Right cardiac atrium (tissue), 5 donors: Measurements from ENCODE around the gene RSPH6A. TPM values are rescaled to one million over a fixed set of nuclear protein-coding genes. Genes with fewer than 3 reads are reported as not detected.

Experiments
- ATAC-seq, 2 donors: fragments of 200-7000 bp; cut with Tn5 transposase; one replicate each; pipeline versions ENCODE4 v1.8.0 to v1.9.1; 2020; ENCODE audit warnings: moderate library complexity in 2 of 2, mild to moderate bottlenecking in 1 of 2
- DNase-seq, 3 donors: peaks; one replicate each; pipeline ENCODE4 v3.0.0-alpha.2; 2020
- H3K27ac ChIP-seq: one replicate; pipeline ENCODE4 v1.5.1; 2013; ENCODE audit warnings: mild to moderate bottlenecking, low read length, control low read depth, moderate library complexity
- H3K27me3 ChIP-seq: one replicate; pipeline ENCODE4 v1.6.1; 2013; ENCODE audit not compliant: control insufficient read depth, insufficient read depth
- H3K4me1 ChIP-seq: one replicate; pipeline ENCODE4 v1.6.1; 2013; ENCODE audit warnings: low read length; ENCODE audit not compliant: control insufficient read depth, insufficient read depth
- H3K4me3 ChIP-seq: one replicate; pipeline ENCODE4 v1.5.1; 2013; ENCODE audit warnings: low read length, control low read depth
- H3K9me3 ChIP-seq: one replicate; pipeline ENCODE4 v1.6.1; 2013; ENCODE audit warnings: low read length; ENCODE audit not compliant: control insufficient read depth
- WGBS: extraction: QIAGEN DNeasy Blood & Tissue Kit; methylation state at CpG from one replicate; pipeline ENCODE4 v1.1.7; 2013; 5-methylcytosine and 5-hydroxymethylcytosine counted together
- intact Hi-C, 4 donors: fragments of 100-400 bp; cut with DNase I; formaldehyde crosslinking; loops; one replicate each; pipeline versions ENCODE4 v1.11.0 to v1.14.0; 2022 to 2023
- polyA plus RNA-seq: library from polyadenylated mRNA; stranded (reverse); fragments of 200-250 nt; gene quantifications from one replicate; pipeline ENCODE4 v1.2.3, GENCODE V29; 2013
- total RNA-seq, 4 donors: library from RNA; stranded (reverse); fragmentation: NEBNext Ultra II Directional; extraction: Animal tissue kit (Norgen Biotek cat#: 25700); gene quantifications; one replicate each; pipeline ENCODE4 v1.2.1, GENCODE V29; 2021
- donor health status: healthy with polysubstance abuse.
- donor health status: DM: no; HTN: yes; CAD: no.
- donor health status: DM: no; HTN: no; CAD: no.
- donor health status: DM: no; HTN: yes; CAD: no; lungs with severe emphysema.
- donor health status: DM: yes; HTN: yes; CAD: no.

Gene RSPH6A
- total and polyA plus RNA-seq, 5 donors, result 0.14 TPM; not detected in 4

DNA sequence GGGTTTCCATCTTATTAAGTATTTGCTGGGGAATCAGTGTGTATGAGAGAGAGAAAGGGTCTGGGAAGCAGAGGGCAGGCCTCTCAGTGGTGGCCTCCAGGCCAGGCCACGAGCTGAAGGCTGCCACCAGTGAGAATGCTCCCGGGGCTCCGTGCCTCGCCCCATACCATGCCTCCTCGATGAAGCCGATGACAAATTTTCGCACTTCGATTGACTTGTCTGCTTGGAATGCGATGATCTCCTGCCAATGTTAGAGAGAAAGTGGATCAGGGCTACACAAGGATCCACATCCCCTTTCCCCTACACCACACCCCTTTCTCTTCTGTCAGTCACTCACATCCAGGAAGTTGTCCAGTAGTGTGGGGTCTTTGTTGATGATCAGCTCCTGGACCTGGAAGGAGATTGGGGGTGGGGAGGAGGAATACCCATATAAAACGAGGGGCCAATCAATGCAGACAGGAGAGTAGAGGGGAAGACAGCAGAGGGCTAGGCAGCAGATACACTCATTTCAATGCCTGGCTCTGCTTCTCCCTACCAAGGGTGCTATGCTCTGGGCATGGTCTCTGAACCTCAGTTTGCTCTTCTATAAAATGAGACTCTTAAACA is 37.1 kb upstream of the RSPH6A start:
- no peak for DNase-seq
- intact Hi-C loops, result no loop called here
- Histone ChIP-seq H3K27me3 (no peaks in the 10 kb centered on the region), H3K4me3 (no peak overlapping the region), H3K27ac (no peak overlapping the region), H3K4me1 (no peaks in the 10 kb centered on the region), H3K9me3 (no peaks in the 10 kb centered on the region)
- 88% methylated on average over 10 of the region's 10 CpGs for WGBS
- ATAC-seq, result no peak

DNA sequence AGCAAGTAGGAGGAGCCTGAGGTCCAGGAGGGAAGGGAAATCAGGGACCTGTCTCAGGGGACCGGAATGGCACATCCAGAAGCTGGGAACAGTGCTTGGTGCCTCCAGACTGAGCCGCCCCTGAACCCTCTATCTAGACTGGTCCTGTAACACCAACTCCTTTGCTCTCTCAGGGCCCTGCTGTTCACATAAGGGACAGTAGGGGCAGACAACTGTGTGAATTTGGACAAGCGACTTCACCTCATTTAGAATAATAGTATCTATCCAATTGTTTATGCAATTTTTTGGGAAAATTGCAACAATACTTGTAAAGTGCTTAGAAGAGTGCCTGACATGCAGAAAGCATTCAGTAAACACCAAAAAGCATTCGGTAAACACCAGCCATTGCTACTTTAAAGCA is 33.8 kb upstream of the RSPH6A start:
- no peak for DNase-seq
- no peak overlapping the region for H3K4me3 ChIP-seq
- WGBS, result 87% methylated on average over 4 of the region's 4 CpGs
- H3K9me3 ChIP-seq, result no peaks in the 10 kb centered on the region
- peak in 1 of 2 donors; percentile 12 for ATAC-seq
- no peaks in the 10 kb centered on the region for H3K4me1 ChIP-seq
- H3K27me3 ChIP-seq, result no peaks in the 10 kb centered on the region
- no peak overlapping the region for H3K27ac ChIP-seq
- intact Hi-C loops, result no loop called here

DNA sequence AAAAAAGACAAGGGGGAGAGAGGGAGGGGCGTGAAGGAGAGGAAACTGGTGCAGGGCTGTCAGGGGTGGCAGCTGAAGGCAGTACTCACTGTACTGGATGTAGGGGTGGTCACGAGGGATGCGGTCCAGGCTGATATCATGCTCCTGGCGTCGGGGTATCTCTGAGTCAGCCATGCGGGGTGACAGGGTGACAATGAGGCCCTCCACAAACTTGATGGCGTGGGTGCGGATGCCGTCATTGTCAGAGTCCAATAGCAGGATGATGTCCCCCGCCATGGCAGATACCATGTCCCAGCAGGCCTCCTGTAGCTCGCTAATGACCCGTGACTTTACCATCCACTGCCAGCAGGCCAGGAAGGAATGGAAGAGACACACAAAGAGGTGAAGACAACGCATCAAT is 32.6 kb upstream of the RSPH6A start:
- no peaks in the 10 kb centered on the region for H3K9me3 ChIP-seq
- intact Hi-C loops, result no loop called here
- DNase-seq (no peak), ATAC-seq (peak; percentile 65 to 67)
- no peaks in the 10 kb centered on the region for H3K4me1 ChIP-seq
- 85% methylated on average over 13 of the region's 13 CpGs for WGBS
- no peak overlapping the region for H3K27ac ChIP-seq
- H3K4me3 ChIP-seq, result no peak overlapping the region
- H3K27me3 ChIP-seq, result no peaks in the 10 kb centered on the region

DNA sequence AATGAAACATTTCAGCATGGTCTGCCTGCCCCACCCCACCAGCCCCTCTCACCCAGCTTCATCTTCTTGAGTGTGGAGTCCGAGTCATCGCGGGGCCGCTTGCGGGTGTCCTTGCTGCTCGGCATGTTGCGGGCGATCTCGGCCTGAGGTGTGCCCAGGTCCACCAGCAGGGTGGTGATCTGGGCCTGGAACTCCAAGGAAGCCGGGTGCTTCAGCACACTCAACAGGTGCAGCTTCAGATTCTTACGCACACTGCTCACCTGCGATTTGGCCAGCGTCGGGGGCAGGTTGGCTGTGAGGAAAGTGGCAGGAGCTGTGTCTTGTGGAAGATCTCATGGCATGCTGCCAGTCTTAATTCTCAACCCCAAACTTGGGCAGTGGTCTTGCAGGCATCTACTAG is 27.1 kb upstream of the RSPH6A start:
- DNase-seq (no peak), ATAC-seq (no peak)
- no peak overlapping the region for H3K4me3 ChIP-seq
- 94% methylated on average over 14 of the region's 14 CpGs for WGBS
- no peaks in the 10 kb centered on the region for H3K9me3 ChIP-seq
- H3K27me3 ChIP-seq, result no peaks in the 10 kb centered on the region
- no peak overlapping the region for H3K27ac ChIP-seq
- intact Hi-C loops, result no loop called here
- H3K4me1 ChIP-seq, result no peaks in the 10 kb centered on the region

DNA sequence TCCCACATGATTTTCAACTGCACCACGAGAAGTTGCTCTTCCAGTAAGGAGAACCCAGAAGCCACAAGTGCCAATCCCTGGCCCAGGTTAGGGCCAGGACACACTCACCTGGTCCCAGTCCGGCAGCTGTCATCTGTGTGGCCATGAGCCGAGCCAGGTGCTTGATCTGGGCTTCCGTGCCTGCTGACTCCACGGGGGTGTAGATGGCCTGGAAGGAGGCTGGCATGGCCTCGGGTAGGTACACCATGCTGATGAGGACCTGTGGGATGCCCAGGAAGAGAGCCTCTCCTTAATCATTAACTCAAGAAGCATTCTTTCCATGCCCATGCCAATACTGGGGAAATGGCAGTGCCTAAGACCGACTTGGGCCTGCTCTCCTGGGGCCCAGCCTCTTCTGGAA is 19.9 kb upstream of the RSPH6A start:
- intact Hi-C loops, result no loop called here
- DNase-seq (no peak), ATAC-seq (peak in 1 of 2 donors; percentile 32)
- no peak overlapping the region for H3K4me3 ChIP-seq
- no peak overlapping the region for H3K27ac ChIP-seq
- no peaks in the 10 kb centered on the region for H3K27me3 ChIP-seq
- H3K4me1 ChIP-seq, result no peaks in the 10 kb centered on the region
- 86% methylated on average over 7 of the region's 7 CpGs for WGBS
- no peaks in the 10 kb centered on the region for H3K9me3 ChIP-seq

DNA sequence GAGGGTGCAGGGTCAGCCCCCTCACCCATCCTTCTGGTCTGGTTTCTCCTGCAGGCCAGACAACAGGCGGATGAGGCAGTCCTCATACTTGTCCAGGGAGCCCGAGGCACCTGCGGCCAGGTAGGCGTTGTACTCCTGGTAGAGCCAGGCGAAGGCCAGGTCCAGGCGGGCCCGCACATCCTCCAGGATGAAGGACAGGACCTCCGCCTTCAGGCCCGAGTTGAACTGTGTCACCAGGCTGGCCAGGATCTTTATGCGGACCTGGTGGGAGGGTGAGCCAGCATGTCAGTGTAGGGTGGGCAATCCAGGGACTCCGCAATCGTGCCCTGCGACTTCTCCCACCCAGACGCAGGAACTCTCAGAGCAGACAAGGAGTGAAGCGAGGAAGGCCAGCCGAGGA is 13.8 kb upstream of the RSPH6A start:
- Histone ChIP-seq H3K27me3 (no peaks in the 10 kb centered on the region), H3K4me3 (no peak overlapping the region), H3K4me1 (no peaks in the 10 kb centered on the region), H3K27ac (no peak overlapping the region), H3K9me3 (no peaks in the 10 kb centered on the region)
- WGBS, result 92% methylated on average over 16 of the region's 16 CpGs
- intact Hi-C loops, result no loop called here
- ATAC-seq (no peak), DNase-seq (no peak)

DNA sequence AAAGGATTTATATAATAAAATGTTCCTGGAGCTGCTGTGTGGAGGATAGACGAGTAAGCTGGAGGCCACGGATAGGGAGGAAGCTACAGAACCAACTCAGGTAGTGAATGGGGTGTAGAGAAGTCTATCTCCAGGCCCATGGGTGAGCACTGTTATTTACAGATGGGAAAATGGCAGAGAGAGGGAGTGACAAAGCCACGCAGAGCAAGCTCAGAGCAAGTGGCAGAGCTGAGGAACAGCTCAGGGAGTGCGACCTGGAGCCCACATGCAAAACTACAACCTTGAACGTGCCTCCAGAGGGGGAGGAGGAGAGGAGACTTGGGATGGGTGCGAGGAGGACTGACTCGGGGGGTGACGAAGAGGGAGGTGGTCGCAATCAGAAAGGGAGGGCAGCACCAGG is 13.4 kb upstream of the RSPH6A start:
- no peak for ATAC-seq
- Histone ChIP-seq H3K4me1 (no peaks in the 10 kb centered on the region), H3K27ac (no peak overlapping the region), H3K4me3 (no peak overlapping the region), H3K9me3 (no peaks in the 10 kb centered on the region), H3K27me3 (no peaks in the 10 kb centered on the region)
- intact Hi-C loops, result no loop called here
- WGBS, result 89% methylated on average over 9 of the region's 9 CpGs
- no peak for DNase-seq

DNA sequence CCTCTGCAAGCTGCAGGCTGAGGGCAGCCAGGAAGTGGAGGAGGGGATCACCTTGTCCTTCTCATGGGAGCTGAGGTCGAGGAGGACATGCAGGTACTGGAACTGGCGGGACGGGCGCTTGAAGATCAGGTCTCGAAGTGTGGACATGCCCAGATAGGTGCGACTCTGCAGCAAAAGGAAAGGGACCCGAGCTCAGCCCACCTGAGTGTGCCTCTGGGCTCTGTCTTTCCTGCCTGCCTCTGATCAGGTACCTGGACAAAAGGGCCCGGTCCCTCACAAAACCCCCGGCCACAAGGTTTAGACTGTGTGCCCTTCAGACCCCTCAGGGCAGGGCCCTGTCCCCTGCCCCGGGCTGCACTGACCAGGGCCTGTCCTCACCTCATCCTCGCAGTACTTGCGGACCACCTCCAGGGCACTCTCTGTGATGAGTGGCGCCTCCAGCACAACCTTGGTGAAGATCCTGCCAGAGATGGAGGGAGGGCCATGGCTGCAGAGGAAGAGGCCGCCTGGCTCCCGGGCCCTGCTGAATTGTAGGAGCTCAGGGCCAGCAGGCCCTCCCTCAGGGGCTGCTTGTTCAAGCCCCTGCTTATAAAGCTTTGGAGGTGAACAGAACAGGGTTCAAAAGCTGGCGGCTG is 12.5 kb upstream of the RSPH6A start:
- Histone ChIP-seq H3K4me1 (no peaks in the 10 kb centered on the region), H3K27ac (no peak overlapping the region), H3K4me3 (no peak overlapping the region), H3K27me3 (no peaks in the 10 kb centered on the region), H3K9me3 (no peaks in the 10 kb centered on the region)
- no peak for ATAC-seq
- DNase-seq, result no peak
- intact Hi-C loops, result no loop called here
- 92% methylated on average over 16 of the region's 16 CpGs for WGBS

DNA sequence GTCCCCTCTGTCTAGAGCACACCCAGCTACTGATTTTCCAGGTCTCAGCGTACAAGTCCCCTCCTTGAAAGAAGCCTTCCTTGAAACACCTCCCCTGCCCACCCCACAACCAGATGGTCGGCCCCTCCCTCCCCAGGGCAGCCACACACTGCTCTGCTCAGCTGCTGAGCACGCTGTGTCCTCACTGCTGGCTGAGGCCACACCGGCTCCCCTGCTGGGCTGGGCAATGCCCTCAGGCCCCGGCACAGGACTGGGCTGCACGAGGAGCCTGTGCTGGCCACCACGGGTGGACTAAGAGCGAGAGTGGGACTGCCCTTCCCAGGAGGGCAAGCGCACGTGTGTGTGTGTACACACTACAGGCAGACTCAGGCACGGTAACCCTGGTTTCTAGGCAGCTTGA is 11.8 kb upstream of the RSPH6A start:
- no peaks in the 10 kb centered on the region for H3K4me1 ChIP-seq
- 87% methylated on average over 11 of the region's 11 CpGs for WGBS
- no peak for ATAC-seq
- no peak overlapping the region for H3K4me3 ChIP-seq
- DNase-seq, result no peak
- no peaks in the 10 kb centered on the region for H3K9me3 ChIP-seq
- no peak overlapping the region for H3K27ac ChIP-seq
- intact Hi-C loops, result no loop called here
- H3K27me3 ChIP-seq, result no peaks in the 10 kb centered on the region

DNA sequence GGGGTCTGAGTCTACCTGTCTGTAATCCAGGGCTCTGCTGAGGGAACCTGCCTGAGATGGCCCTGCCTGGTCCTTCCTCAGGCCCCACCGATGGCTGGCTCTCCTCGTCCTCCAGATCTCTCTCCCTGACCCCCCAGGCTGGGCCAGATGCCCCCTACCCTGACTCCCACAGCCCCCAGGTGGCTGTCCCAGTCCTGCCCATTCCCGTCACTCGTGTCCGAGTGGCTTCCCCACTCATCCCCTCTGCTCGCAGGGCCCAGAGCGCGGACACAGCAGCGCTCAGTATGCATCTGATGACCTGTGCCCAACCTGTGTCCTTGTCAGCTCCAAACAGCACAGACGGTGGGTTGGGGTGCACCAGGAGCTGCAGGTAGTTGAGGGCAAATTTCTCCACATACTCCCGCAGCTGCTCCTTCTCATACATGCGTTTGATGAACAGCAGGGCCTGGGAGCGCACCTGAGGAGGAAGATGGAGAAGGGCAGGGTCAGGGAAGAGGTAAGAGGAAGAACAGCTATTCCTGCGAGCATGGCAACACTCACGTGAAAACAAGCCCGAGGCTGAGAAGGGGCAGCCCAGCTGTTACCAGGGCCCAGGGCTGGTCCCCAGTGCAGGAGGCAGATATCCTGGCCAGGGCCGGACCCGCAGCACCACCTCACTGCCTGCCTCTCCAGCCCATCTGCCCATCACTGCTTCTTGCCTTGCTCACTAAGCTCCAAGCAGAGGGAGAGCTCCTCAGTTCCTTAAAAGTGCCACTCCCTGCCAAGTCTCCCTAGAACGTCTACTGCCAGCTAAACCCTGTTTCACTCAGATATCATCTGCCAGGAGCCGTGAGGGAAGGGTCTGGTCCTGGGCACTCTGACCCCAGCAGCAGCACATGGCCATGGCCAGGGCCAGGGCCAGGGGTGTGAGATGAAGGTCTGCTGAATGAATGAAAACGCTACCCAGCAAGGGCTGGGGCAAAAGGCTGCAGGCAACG is 11.1 kb upstream of the RSPH6A start:
- H3K27ac ChIP-seq, result no peak overlapping the region
- DNase-seq (no peak), ATAC-seq (no peak)
- no peaks in the 10 kb centered on the region for H3K27me3 ChIP-seq
- WGBS, result 91% methylated on average over 22 of the region's 22 CpGs
- no peak overlapping the region for H3K4me3 ChIP-seq
- intact Hi-C loops, result no loop called here
- H3K9me3 ChIP-seq, result no peaks in the 10 kb centered on the region
- H3K4me1 ChIP-seq, result no peaks in the 10 kb centered on the region

DNA sequence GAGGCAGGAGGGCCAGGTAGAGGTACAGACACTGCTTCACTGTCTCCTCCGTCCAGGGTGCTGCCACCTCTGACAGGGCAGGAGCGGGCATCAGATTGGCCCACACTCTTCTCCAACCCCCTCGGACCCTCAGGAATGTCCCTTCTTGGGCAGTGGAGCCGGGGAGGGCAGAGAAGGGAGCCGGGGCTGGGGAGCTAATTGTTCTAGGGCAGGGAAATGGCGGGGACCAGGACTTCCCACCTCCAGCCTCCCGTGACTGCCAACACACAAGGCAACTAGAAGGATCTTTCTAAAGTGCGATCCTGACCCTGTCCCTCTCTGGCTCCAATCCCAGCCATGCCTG is 10.1 kb upstream of the RSPH6A start:
- ATAC-seq, result no peak
- Histone ChIP-seq H3K4me3 (no peak overlapping the region), H3K4me1 (no peaks in the 10 kb centered on the region), H3K27ac (no peak overlapping the region), H3K9me3 (no peaks in the 10 kb centered on the region), H3K27me3 (no peaks in the 10 kb centered on the region)
- DNase-seq, result no peak
- 90% methylated on average over 8 of the region's 8 CpGs for WGBS
- intact Hi-C loops, result no loop called here
